H9 (cell line): ENCODE data around the gene NRXN3. TPM values are rescaled to one million over a fixed set of nuclear protein-coding genes. Genes with fewer than 3 reads are reported as not detected.

Experiments used
- DNase-seq: peaks from one replicate; pipeline ENCODE4 v3.0.0-alpha.2; 2017
- H2AFZ ChIP-seq: one replicate; pipeline ENCODE4 v1.6.1; 2013; ENCODE audit warnings: mild to moderate bottlenecking, low read length, control low read depth, moderate library complexity
- H2AK5ac ChIP-seq: 2 replicates; pipeline ENCODE4 v1.6.1; 2013; ENCODE audit warnings: low read length, control low read depth, mixed read lengths; ENCODE audit not compliant: insufficient read length
- H2BK120ac ChIP-seq: one replicate; pipeline ENCODE4 v1.6.1; 2013; ENCODE audit warnings: low read depth, mild to moderate bottlenecking, low read length, control low read depth, inconsistent platforms; ENCODE audit not compliant: poor library complexity, severe bottlenecking
- H2BK12ac ChIP-seq: 2 replicates; pipeline ENCODE4 v1.6.1; 2013; ENCODE audit warnings: low read length, control low read depth, mixed read lengths, low read depth; ENCODE audit not compliant: insufficient read length
- H2BK15ac ChIP-seq: 2 replicates; pipeline ENCODE4 v1.6.1; 2013; ENCODE audit warnings: low read depth, low read length, control low read depth
- H2BK20ac ChIP-seq: one replicate; pipeline ENCODE4 v1.6.1; 2013; ENCODE audit warnings: low read depth, mild to moderate bottlenecking, low read length, control low read depth, inconsistent platforms; ENCODE audit not compliant: poor library complexity, severe bottlenecking
- H2BK5ac ChIP-seq: 2 replicates; pipeline ENCODE4 v1.6.1; 2013; ENCODE audit warnings: low read length, control low read depth, mixed read lengths; ENCODE audit not compliant: insufficient read length
- H3K14ac ChIP-seq: 2 replicates; pipeline ENCODE4 v1.6.1; 2013; ENCODE audit warnings: low read length, control low read depth; ENCODE audit not compliant: insufficient read depth
- H3K18ac ChIP-seq: 2 replicates; pipeline ENCODE4 v1.6.1; 2013; ENCODE audit warnings: low read depth, mild to moderate bottlenecking, mixed read lengths, low read length, control low read depth; ENCODE audit not compliant: insufficient read length
- H3K23ac ChIP-seq: 2 replicates; pipeline ENCODE4 v1.6.1; 2013; ENCODE audit warnings: low read length, control low read depth, mixed read lengths, low read depth; ENCODE audit not compliant: insufficient read length
- H3K23me2 ChIP-seq: 2 replicates; pipeline ENCODE4 v1.6.1; 2013; ENCODE audit warnings: low read depth, mild to moderate bottlenecking, mixed read lengths, low read length, control low read depth; ENCODE audit not compliant: insufficient read length, poor library complexity, severe bottlenecking
- H3K27ac ChIP-seq: 2 replicates; pipeline ENCODE4 v1.5.1; 2013; ENCODE audit warnings: low read length, control low read depth, mixed read lengths, low read depth; ENCODE audit not compliant: insufficient read length
- H3K27me3 ChIP-seq: 2 replicates; pipeline ENCODE4 v1.6.1; 2013; ENCODE audit warnings: low read length, control low read depth, inconsistent platforms; ENCODE audit not compliant: insufficient read depth
- H3K4ac ChIP-seq: 2 replicates; pipeline ENCODE4 v1.6.1; 2013; ENCODE audit warnings: low read depth, mild to moderate bottlenecking, control low read depth, inconsistent platforms, low read length, moderate library complexity
- H3K4me1 ChIP-seq: 2 replicates; pipeline ENCODE4 v1.6.1; 2013; ENCODE audit warnings: low read length, control low read depth, inconsistent platforms; ENCODE audit not compliant: insufficient read depth
- H3K4me2 ChIP-seq: 2 replicates; pipeline ENCODE4 v1.6.1; 2013; ENCODE audit warnings: low read length, control low read depth, mixed read lengths; ENCODE audit not compliant: insufficient read length, insufficient read depth
- H3K56ac ChIP-seq: 2 replicates; pipeline ENCODE4 v1.6.1; 2013; ENCODE audit warnings: low read depth, mild to moderate bottlenecking, mixed read lengths, low read length, control low read depth; ENCODE audit not compliant: insufficient read length
- H3K79me1 ChIP-seq: 2 replicates; pipeline ENCODE4 v1.6.1; 2013; ENCODE audit warnings: low read depth, mild to moderate bottlenecking, moderate library complexity, low read length, control low read depth, inconsistent platforms; ENCODE audit not compliant: insufficient read depth, poor library complexity, severe bottlenecking
- H3K79me2 ChIP-seq: 2 replicates; pipeline ENCODE4 v1.6.1; 2013; ENCODE audit warnings: low read length, control low read depth, inconsistent platforms; ENCODE audit not compliant: insufficient read depth
- H3K9ac ChIP-seq: 2 replicates; pipeline ENCODE4 v1.6.1; 2013; ENCODE audit warnings: low read length, control low read depth, mixed read lengths; ENCODE audit not compliant: insufficient read length; ENCODE audit errors: extremely low read depth
- H3K9me3 ChIP-seq: one replicate; pipeline ENCODE4 v1.6.1; 2013; ENCODE audit warnings: low read depth, low read length, inconsistent platforms; ENCODE audit not compliant: control insufficient read depth
- H3T11ph ChIP-seq: one replicate; pipeline ENCODE4 v1.6.1; 2013; ENCODE audit warnings: mild to moderate bottlenecking, low read length, control low read depth, inconsistent platforms
- H4K20me1 ChIP-seq: one replicate; pipeline ENCODE4 v1.6.1; 2013; ENCODE audit not compliant: control insufficient read depth, insufficient read length, insufficient read depth
- H4K5ac ChIP-seq: 2 replicates; pipeline ENCODE4 v1.6.1; 2013; ENCODE audit warnings: low read depth, mild to moderate bottlenecking, mixed read lengths, low read length, control low read depth; ENCODE audit not compliant: insufficient read length
- H4K8ac ChIP-seq: replicated peaks from 2 replicates; pipeline ENCODE4 v1.6.1; 2013; ENCODE audit warnings: low read length, control low read depth, mixed read lengths, low read depth; ENCODE audit not compliant: insufficient read length
- H4K91ac ChIP-seq: 2 replicates; pipeline ENCODE4 v1.6.1; 2013; ENCODE audit warnings: low read depth, mild to moderate bottlenecking, moderate library complexity, mixed read lengths, low read length, control low read depth; ENCODE audit not compliant: insufficient read length
- H3K27ac Mint-ChIP-seq, 3 experiments: 2 replicates in 2 of 3; 3 replicates in 1 of 3; pipeline ENCODE4 v1.8.0; 2020 to 2021; ENCODE audit warnings: mixed read lengths in 3 of 3, mild to moderate bottlenecking in 1 of 3, moderate library complexity in 1 of 3
- H3K27me3 Mint-ChIP-seq: 2 replicates; pipeline ENCODE4 v1.8.0; 2021; ENCODE audit warnings: low read depth, mild to moderate bottlenecking, moderate library complexity, mixed read lengths
- H3K36me3 Mint-ChIP-seq, 3 experiments: 2 replicates in 2 of 3; 3 replicates in 1 of 3; pipeline ENCODE4 v1.8.0; 2020 to 2021; ENCODE audit warnings: low read depth in 3 of 3, mixed read lengths in 3 of 3; ENCODE audit not compliant: insufficient read depth in 1 of 3
- H3K4me1 Mint-ChIP-seq, 2 experiments: 2 replicates each; pipeline ENCODE4 v1.8.0; 2020; ENCODE audit warnings: mixed read lengths in 2 of 2
- H3K4me3 Mint-ChIP-seq, 2 experiments: 2 replicates in 1 of 2; 3 replicates in 1 of 2; pipeline ENCODE4 v1.8.0; 2020 to 2021; ENCODE audit warnings: mild to moderate bottlenecking in 2 of 2, mixed read lengths in 2 of 2, moderate library complexity in 1 of 2
- H3K9me3 Mint-ChIP-seq, 2 experiments: 2 replicates in 1 of 2; 3 replicates in 1 of 2; pipeline ENCODE4 v1.8.0; 2020; ENCODE audit warnings: mild to moderate bottlenecking in 2 of 2, mixed read lengths in 2 of 2, moderate library complexity in 1 of 2
- CTCF ChIP-seq: fragments of 200-600 bp; sonication (generic); conservative IDR thresholded peaks from 3 replicates; pipeline ENCODE4 v1.8.0; 2021; ENCODE audit warnings: antibody characterized with exemption, mild to moderate bottlenecking
- WGBS: extraction: QIAGEN DNeasy Blood & Tissue Kit; methylation state at CpG from one replicate; pipeline ENCODE4 v1.1.7; 2013; ENCODE audit warnings: missing lambda C conversion rate, low lambda C conversion rate, mixed read lengths; ENCODE audit not compliant: insufficient read length; ENCODE audit errors: extremely low coverage; 5-methylcytosine and 5-hydroxymethylcytosine counted together
- total RNA-seq: library from RNA; stranded (reverse); gene quantifications from 2 replicates; pipeline ENCODE4 v1.2.1, GENCODE V29; 2021

NRXN3 gene
- total RNA-seq, 1 experiment from 2014 or later, result 1.8 TPM

- Histone ChIP-seq H2BK15ac (no peak overlapping the region), H4K5ac (no peak overlapping the region), H2AK5ac (no peak overlapping the region), H3K18ac (no peak overlapping the region), H2BK20ac (no peak overlapping the region), H3K23ac (no peak overlapping the region), H3K79me2 (no peaks in the 10 kb centered on the region), H4K20me1 (no peaks in the 10 kb centered on the region), H4K8ac (no peak overlapping the region), H3K4me2 (no peak overlapping the region), H3K27ac (no peak overlapping the region), H3K9me3 (no peaks in the 10 kb centered on the region), H3K79me1 (no peaks in the 10 kb centered on the region), H3K4me1 (no peaks in the 10 kb centered on the region), H3K23me2 (no peaks in the 10 kb centered on the region), H2AFZ (no peak overlapping the region), H2BK5ac (no peak overlapping the region), H3K4ac (no peak overlapping the region), H3T11ph (no peak overlapping the region), H2BK120ac (no peak overlapping the region), H3K27me3 (no peaks in the 10 kb centered on the region), H2BK12ac (no peak overlapping the region), H3K9ac (no peak overlapping the region), H4K91ac (no peak overlapping the region), H3K14ac (no peak overlapping the region), H3K56ac (no peak overlapping the region)
- no peak for TF ChIP-seq CTCF
- H3K27ac Mint-ChIP-seq, result no peak overlapping the region
- no peaks in the 10 kb centered on the region for H3K27me3 Mint-ChIP-seq
- no CpG with 5 or more reads among the region's 4 CpGs for WGBS
- peaks cover 8 to 9% of the 10 kb centered on the region in 2 experiments for H3K4me1 Mint-ChIP-seq
- no peaks in the 10 kb centered on the region for H3K9me3 Mint-ChIP-seq
- DNase-seq, result no peak
- H3K36me3 Mint-ChIP-seq, result no peaks in the 10 kb centered on the region
- H3K4me3 Mint-ChIP-seq, result no peak overlapping the region
Measured at GRCh38 chr14:78508023-78508422, 337.9 kb downstream of the NRXN3 start.
